Stimulated activated CD8-positive, alpha-beta memory T cell treated with anti-CD3 and anti-CD28 coated beads, Interleukin-7, amount 100 ng/mL, for 24 hours (primary cell): ENCODE measurements around the gene CMTM1.

Experiments used
- DNase-seq: peaks from one replicate; pipeline ENCODE4 v3.0.0-alpha.2; 2020; ENCODE audit warnings: low read depth

The CMTM1 gene

GRCh38 chr16:66538910-66539309 lies 27.3 kb upstream of the CMTM1 start:
- DNase-seq = no peak

- DNase-seq = no peak
Measured at GRCh38 chr16:66539623-66540469, 26.4 kb upstream of the CMTM1 start.

- no peak for DNase-seq
Measured at GRCh38 chr16:66541388-66542355, 24.6 kb upstream of the CMTM1 start.

- no peak for DNase-seq
Measured at GRCh38 chr16:66542396-66542795, 23.8 kb upstream of the CMTM1 start.

- no peak for DNase-seq
Measured at GRCh38 chr16:66543541-66543940, 22.7 kb upstream of the CMTM1 start.

GRCh38 chr16:66544016-66544757 lies 22.1 kb upstream of the CMTM1 start:
- no peak for DNase-seq

- DNase-seq = no peak
Measured at GRCh38 chr16:66547101-66547989, 18.9 kb upstream of the CMTM1 start.

- no peak for DNase-seq
Measured at GRCh38 chr16:66548068-66548467, 18.2 kb upstream of the CMTM1 start.

- DNase-seq = no peak
Measured at GRCh38 chr16:66548868-66549267, 17.4 kb upstream of the CMTM1 start.

GRCh38 chr16:66549284-66550131 lies 16.7 kb upstream of the CMTM1 start, which contains the start of gene TK2:
Gene TK2, minus strand, starts transcription at chr16:66550122. Its CDS starts 61 bp downstream, at chr16:66550061.
- DNase-seq = peak; percentile 41

- DNase-seq = no peak
Measured at GRCh38 chr16:66551348-66551759, 14.9 kb upstream of the CMTM1 start.

- DNase-seq = no peak
Measured at GRCh38 chr16:66551788-66552285, 14.4 kb upstream of the CMTM1 start.

- peak; percentile 72 for DNase-seq
Measured at GRCh38 chr16:66552286-66553177, 13.7 kb upstream of the CMTM1 start, which contains the start of gene CKLF. Gene CKLF, plus strand, starts transcription at chr16:66552576. Its CDS starts 140 bp downstream, at chr16:66552716.

GRCh38 chr16:66553223-66553622 lies 13.0 kb upstream of the CMTM1 start:
- no peak for DNase-seq

GRCh38 chr16:66554021-66554420 lies 12.2 kb upstream of the CMTM1 start:
- DNase-seq = no peak

- no peak for DNase-seq
Measured at GRCh38 chr16:66554495-66554894, 11.7 kb upstream of the CMTM1 start.

GRCh38 chr16:66560107-66560506 lies 6.1 kb upstream of the CMTM1 start:
- DNase-seq = no peak

GRCh38 chr16:66561381-66562080 lies 4.7 kb upstream of the CMTM1 start:
- no peak for DNase-seq
